IMR-90 (cell line): ENCODE measurements around the gene LMNB1. TPM values are rescaled to one million over a fixed set of nuclear protein-coding genes. Genes with fewer than 3 reads are reported as not detected.

ENCODE experiments used
- ATAC-seq: fragments of 200-7000 bp; cut with Tn5 transposase; 2 replicates; pipeline ENCODE4 v1.9.1; 2020; ENCODE audit warnings: low read depth, mild to moderate bottlenecking, moderate library complexity
- BruUV-seq: library from RNA; stranded (reverse); fragments of 400-500 nt; replicated peaks from 2 replicates; lab custom pipeline; 2021; lab: Mats Ljungman, UMichigan
- CTCF ChIA-PET: fragments of 300-600 bp; formaldehyde crosslinking; extraction: SDS; loops from one replicate; lab custom pipeline; 2021; ENCODE audit warnings: antibody characterized with exemption; lab: Yijun Ruan, JAX
- POLR2A ChIA-PET: fragments of 300-600 bp; sonication (Branson Sonifier 250); formaldehyde crosslinking; loops from one replicate; lab custom pipeline; 2022; ENCODE audit warnings: antibody characterized with exemption; ENCODE audit not compliant: unreplicated experiment; lab: Charles Lee
- DNase-seq: peaks from one replicate; pipeline ENCODE4 v3.0.0; 2013
- H2AFZ ChIP-seq: replicated peaks from 2 replicates; pipeline ENCODE3; 2013; ENCODE audit warnings: low read length, mild to moderate bottlenecking; ENCODE audit not compliant: poor library complexity
- H2AK5ac ChIP-seq: 2 replicates; pipeline ENCODE4 v1.6.1; 2013; ENCODE audit warnings: low read depth, low read length, inconsistent platforms
- H2AK9ac ChIP-seq: replicated peaks from 2 replicates; pipeline ENCODE3; 2013; ENCODE audit warnings: mild to moderate bottlenecking, low read depth, low read length, moderate library complexity; ENCODE audit not compliant: poor library complexity
- H2BK120ac ChIP-seq: 2 replicates; pipeline ENCODE4 v1.6.1; 2013; ENCODE audit warnings: low read depth, low read length, inconsistent platforms
- H2BK15ac ChIP-seq: 3 replicates; pipeline ENCODE4 v1.6.1; 2013; ENCODE audit warnings: low read depth, low read length, inconsistent platforms
- H2BK20ac ChIP-seq: 2 replicates; pipeline ENCODE4 v1.6.1; 2013; ENCODE audit warnings: low read depth, mild to moderate bottlenecking, inconsistent platforms, low read length, moderate library complexity
- H2BK5ac ChIP-seq: 2 replicates; pipeline ENCODE4 v1.6.1; 2013; ENCODE audit warnings: mild to moderate bottlenecking, low read depth, low read length, inconsistent platforms; ENCODE audit not compliant: poor library complexity, severe bottlenecking
- H3K14ac ChIP-seq: replicated peaks from 2 replicates; pipeline ENCODE4 v1.6.1; 2013; ENCODE audit warnings: low read depth, low read length, inconsistent platforms
- H3K18ac ChIP-seq: 2 replicates; pipeline ENCODE4 v1.6.1; 2013; ENCODE audit warnings: low read depth, low read length, control low read depth
- H3K23ac ChIP-seq: 2 replicates; pipeline ENCODE4 v1.6.1; 2013; ENCODE audit warnings: low read depth, low read length, inconsistent platforms
- H3K27ac ChIP-seq: 2 replicates; pipeline ENCODE4 v1.5.1; 2013; ENCODE audit warnings: mild to moderate bottlenecking, control low read depth, low read length; ENCODE audit not compliant: insufficient read depth
- H3K27me3 ChIP-seq: 2 replicates; pipeline ENCODE4 v1.6.1; 2013; ENCODE audit warnings: low read length; ENCODE audit not compliant: control insufficient read depth, insufficient read depth
- H3K36me3 ChIP-seq: 2 replicates; pipeline ENCODE4 v1.6.1; 2013; ENCODE audit warnings: low read length, mixed read lengths; ENCODE audit not compliant: control insufficient read depth, insufficient read depth
- H3K4ac ChIP-seq: 2 replicates; pipeline ENCODE4 v1.6.1; 2013; ENCODE audit warnings: low read depth, low read length, inconsistent platforms
- H3K4me1 ChIP-seq: 2 replicates; pipeline ENCODE4 v1.6.1; 2013; ENCODE audit warnings: low read length, mixed read lengths; ENCODE audit not compliant: control insufficient read depth, insufficient read depth
- H3K4me2 ChIP-seq: 2 replicates; pipeline ENCODE4 v1.6.1; 2013; ENCODE audit warnings: low read depth, mild to moderate bottlenecking, control low read depth, low read length, moderate library complexity
- H3K4me3 ChIP-seq: 2 replicates; pipeline ENCODE4 v1.5.1; 2013; ENCODE audit warnings: low read depth, mild to moderate bottlenecking, control low read depth, low read length, moderate library complexity; ENCODE audit not compliant: insufficient read depth
- H3K56ac ChIP-seq: 2 replicates; pipeline ENCODE4 v1.6.1; 2013; ENCODE audit warnings: low read length, inconsistent platforms; ENCODE audit not compliant: insufficient read depth; ENCODE audit errors: extremely low read depth
- H3K79me1 ChIP-seq, 2 experiments: 2 replicates each; pipeline ENCODE4 v1.6.1; 2013; ENCODE audit warnings: low read length in 2 of 2, inconsistent platforms in 1 of 2, low read depth in 1 of 2
- H3K9ac ChIP-seq: 2 replicates; pipeline ENCODE4 v1.6.1; 2013; ENCODE audit warnings: low read depth, low read length, control low read depth
- H3K9me1 ChIP-seq: 2 replicates; pipeline ENCODE4 v1.6.1; 2013; ENCODE audit warnings: low read length, inconsistent platforms; ENCODE audit not compliant: insufficient read depth
- H3K9me3 ChIP-seq: 2 replicates; pipeline ENCODE4 v1.6.1; 2013; ENCODE audit warnings: low read length; ENCODE audit not compliant: control insufficient read depth, insufficient read depth
- H4K20me1 ChIP-seq: 2 replicates; pipeline ENCODE4 v1.6.1; 2013; ENCODE audit warnings: low read length, inconsistent platforms; ENCODE audit not compliant: insufficient read depth
- H4K5ac ChIP-seq: 2 replicates; pipeline ENCODE4 v1.6.1; 2013; ENCODE audit warnings: mild to moderate bottlenecking, low read depth, low read length, control low read depth
- H4K8ac ChIP-seq, 2 experiments: 2 replicates each; pipeline ENCODE4 v1.6.1; 2013; ENCODE audit warnings: low read depth in 2 of 2, low read length in 2 of 2, control low read depth in 1 of 2, inconsistent platforms in 1 of 2
- H4K91ac ChIP-seq: 2 replicates; pipeline ENCODE4 v1.6.1; 2013; ENCODE audit warnings: low read depth, low read length, inconsistent platforms; ENCODE audit not compliant: insufficient read depth
- MAZ ChIP-seq: IDR thresholded peaks from 2 replicates; pipeline ENCODE4 v1.6.1; 2012; ENCODE audit warnings: low read depth, mild to moderate bottlenecking, low read length, improper control_type of control experiment, moderate library complexity, borderline replicate concordance
- RCOR1 ChIP-seq: IDR thresholded peaks from 2 replicates; pipeline ENCODE4 v1.6.1; 2012; ENCODE audit warnings: mild to moderate bottlenecking, low read length, improper control_type of control experiment; ENCODE audit not compliant: insufficient replicate concordance
- WGBS, 2 experiments: methylation state at CpG; one replicate each; pipeline versions ENCODE4 v1.1.5 to v1.1.7; 2013; ENCODE audit warnings: missing lambda C conversion rate in 2 of 2; ENCODE audit not compliant: insufficient read length in 1 of 2; ENCODE audit errors: extremely low coverage in 2 of 2; 5-methylcytosine and 5-hydroxymethylcytosine counted together
- dilution Hi-C: fragments of 300-500 bp; cut with HindIII; formaldehyde crosslinking; loops from one replicate; pipeline ENCODE4 v1.14.3; 2018; ENCODE audit warnings: low sequenced_read_pairs; ENCODE audit not compliant: unreplicated experiment
- in situ Hi-C: fragments of 300-500 bp; cut with MboI; formaldehyde crosslinking; loops from 3 replicates; pipeline ENCODE4 v1.14.3; 2019; ENCODE audit warnings: low sequenced_read_pairs, inconsistent platforms, mixed read lengths
- intact Hi-C: fragments of 100-400 bp; cut with micrococcal nuclease; formaldehyde crosslinking; loops from 2 replicates; pipeline ENCODE4 v1.10.0; 2022
- polyA plus RNA-seq, 3 experiments: library from polyadenylated mRNA; depleted of rRNA; stranded (reverse); fragments of >200 nt; gene quantifications; 2 replicates each; pipeline ENCODE4 v1.2.3, GENCODE V29; 2012; ENCODE audit warnings: low replicate concordance in 1 of 3
- total RNA-seq: library from RNA; depleted of rRNA; stranded (reverse); fragments of >200 nt; gene quantifications from 2 replicates; pipeline ENCODE4 v1.2.3, GENCODE V29; 2012
- TF ChIP-seq, protein P1 (sequence below): conservative IDR thresholded peaks from 2 replicates; pipeline ENCODE4 v1.5.1; 2012; ENCODE audit warnings: mild to moderate bottlenecking, low read depth, low read length, improper control_type of control experiment

LMNB1 gene
- total and polyA plus RNA-seq, 2 of the 4 experiments (the other 2 are of a cell fraction), result 36.0 to 53.6 TPM

GRCh38 chr5:126872561-126873354 lies 95.8 kb downstream of the LMNB1 start:
- Histone ChIP-seq H3K79me1 (no peaks in the 10 kb centered on the region; a peak in 1 of 4 replicates), H3K9ac (no peak overlapping the region), H2AK5ac (no peak overlapping the region), H3K36me3 (no peaks in the 10 kb centered on the region), H3K27ac (no peak overlapping the region), H3K4me3 (no peak overlapping the region), H3K4me2 (no peak overlapping the region), H4K5ac (no peak overlapping the region), H3K4ac (no peak overlapping the region), H4K91ac (no peak overlapping the region), H3K4me1 (peaks cover 3% of the 10 kb centered on the region; the same call in 1 of the 2 replicates), H4K20me1 (no peaks in the 10 kb centered on the region), H3K9me1 (peaks cover 4% of the 10 kb centered on the region; the same call in 1 of the 2 replicates), H2BK5ac (no peak overlapping the region), H3K9me3 (no peaks in the 10 kb centered on the region), H2BK120ac (no peak overlapping the region), H3K23ac (no peak overlapping the region), H2AK9ac (no peak overlapping the region), H3K27me3 (no peaks in the 10 kb centered on the region), H3K18ac (no peak overlapping the region), H2AFZ (no peak overlapping the region), H3K14ac (no peak overlapping the region), H4K8ac (no peak overlapping the region), H3K56ac (no peak overlapping the region), H2BK20ac (no peak overlapping the region), H2BK15ac (no peak overlapping the region)
- CTCF ChIA-PET, result interaction anchor here (0.8 kb wide), 1 partner anchor 35 kb away, joined by 4 read pairs; no protein-coding TSS in a partner anchor
- ATAC-seq, result no peak
- in situ Hi-C loops (no loop called here), intact Hi-C loops (no loop called here), dilution Hi-C loops (no loop called here)
- POLR2A ChIA-PET, result no interaction called here
- no TSS peak for BruUV-seq
- DNase-seq, result no peak
- TF ChIP-seq, protein P1, sequence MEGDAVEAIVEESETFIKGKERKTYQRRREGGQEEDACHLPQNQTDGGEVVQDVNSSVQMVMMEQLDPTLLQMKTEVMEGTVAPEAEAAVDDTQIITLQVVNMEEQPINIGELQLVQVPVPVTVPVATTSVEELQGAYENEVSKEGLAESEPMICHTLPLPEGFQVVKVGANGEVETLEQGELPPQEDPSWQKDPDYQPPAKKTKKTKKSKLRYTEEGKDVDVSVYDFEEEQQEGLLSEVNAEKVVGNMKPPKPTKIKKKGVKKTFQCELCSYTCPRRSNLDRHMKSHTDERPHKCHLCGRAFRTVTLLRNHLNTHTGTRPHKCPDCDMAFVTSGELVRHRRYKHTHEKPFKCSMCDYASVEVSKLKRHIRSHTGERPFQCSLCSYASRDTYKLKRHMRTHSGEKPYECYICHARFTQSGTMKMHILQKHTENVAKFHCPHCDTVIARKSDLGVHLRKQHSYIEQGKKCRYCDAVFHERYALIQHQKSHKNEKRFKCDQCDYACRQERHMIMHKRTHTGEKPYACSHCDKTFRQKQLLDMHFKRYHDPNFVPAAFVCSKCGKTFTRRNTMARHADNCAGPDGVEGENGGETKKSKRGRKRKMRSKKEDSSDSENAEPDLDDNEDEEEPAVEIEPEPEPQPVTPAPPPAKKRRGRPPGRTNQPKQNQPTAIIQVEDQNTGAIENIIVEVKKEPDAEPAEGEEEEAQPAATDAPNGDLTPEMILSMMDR, result no peak
- TF ChIP-seq MAZ (no peak), RCOR1 (no peak)
- WGBS, 2 experiments, result no CpG with 5 or more reads among the region's 11 CpGs
